ENCODE measurements around the gene STYXL1.

The STYXL1 gene

GRCh38 chr7:75979759-75980429, 67.9 kb downstream of the STYXL1 start:
- no peak for DNase-seq

GRCh38 chr7:75977743-75978142, 70.1 kb downstream of the STYXL1 start:
- DNase-seq, result no peak

- DNase-seq, result no peak
These were observed 75.6 kb downstream of the STYXL1 start for GRCh38 chr7:75971961-75972763.

- no peak for DNase-seq
These were observed 76.4 kb downstream of the STYXL1 start for GRCh38 chr7:75971309-75971960.

- DNase-seq, result no peak
These were observed 77.9 kb downstream of the STYXL1 start for GRCh38 chr7:75969704-75970498.

- DNase-seq, result peak in 2 of 14 donors; percentile 56 to 69
These were observed 78.6 kb downstream of the STYXL1 start for GRCh38 chr7:75969182-75969581.

- DNase-seq, result peak in 10 of 14 donors; percentile 30 to 85 (median 67)
These were observed 79.2 kb downstream of the STYXL1 start for GRCh38 chr7:75968561-75969001.

- no peak for DNase-seq
These were observed 79.8 kb downstream of the STYXL1 start for GRCh38 chr7:75968012-75968411.

- DNase-seq, result peak in 6 of 14 donors; percentile 16 to 55 (median 30)
These were observed 80.3 kb downstream of the STYXL1 start for GRCh38 chr7:75967487-75967997.

GRCh38 chr7:75967055-75967454, 80.7 kb downstream of the STYXL1 start:
- no peak for DNase-seq

- peak in 10 of 14 donors; percentile 13 to 80 (median 38) for DNase-seq
These were observed 81.4 kb downstream of the STYXL1 start for GRCh38 chr7:75966190-75966961.

- DNase-seq, result no peak
These were observed 82.2 kb downstream of the STYXL1 start for GRCh38 chr7:75965617-75966016.

- no peak for DNase-seq
These were observed 84.3 kb downstream of the STYXL1 start for GRCh38 chr7:75963381-75963995.

- DNase-seq, result no peak
These were observed 85.0 kb downstream of the STYXL1 start for GRCh38 chr7:75962607-75963380.

GRCh38 chr7:75961218-75961617, 86.6 kb downstream of the STYXL1 start:
- no peak for DNase-seq

GRCh38 chr7:75960372-75960771, 87.4 kb downstream of the STYXL1 start:
- DNase-seq, result no peak

GRCh38 chr7:75958802-75959543, 88.8 kb downstream of the STYXL1 start:
- no peak for DNase-seq

- DNase-seq, result no peak
These were observed 90.6 kb downstream of the STYXL1 start for GRCh38 chr7:75957021-75957736.

Measured in C1 segment of cervical spinal cord (tissue), 14 donors.